ENCODE measurements around the gene PPM1F. TPM values are rescaled to one million over a fixed set of nuclear protein-coding genes. Genes with fewer than 3 reads are reported as not detected.

PPM1F gene
- total RNA-seq, 1 donor from 2014 or later: 35.6 TPM

DNA sequence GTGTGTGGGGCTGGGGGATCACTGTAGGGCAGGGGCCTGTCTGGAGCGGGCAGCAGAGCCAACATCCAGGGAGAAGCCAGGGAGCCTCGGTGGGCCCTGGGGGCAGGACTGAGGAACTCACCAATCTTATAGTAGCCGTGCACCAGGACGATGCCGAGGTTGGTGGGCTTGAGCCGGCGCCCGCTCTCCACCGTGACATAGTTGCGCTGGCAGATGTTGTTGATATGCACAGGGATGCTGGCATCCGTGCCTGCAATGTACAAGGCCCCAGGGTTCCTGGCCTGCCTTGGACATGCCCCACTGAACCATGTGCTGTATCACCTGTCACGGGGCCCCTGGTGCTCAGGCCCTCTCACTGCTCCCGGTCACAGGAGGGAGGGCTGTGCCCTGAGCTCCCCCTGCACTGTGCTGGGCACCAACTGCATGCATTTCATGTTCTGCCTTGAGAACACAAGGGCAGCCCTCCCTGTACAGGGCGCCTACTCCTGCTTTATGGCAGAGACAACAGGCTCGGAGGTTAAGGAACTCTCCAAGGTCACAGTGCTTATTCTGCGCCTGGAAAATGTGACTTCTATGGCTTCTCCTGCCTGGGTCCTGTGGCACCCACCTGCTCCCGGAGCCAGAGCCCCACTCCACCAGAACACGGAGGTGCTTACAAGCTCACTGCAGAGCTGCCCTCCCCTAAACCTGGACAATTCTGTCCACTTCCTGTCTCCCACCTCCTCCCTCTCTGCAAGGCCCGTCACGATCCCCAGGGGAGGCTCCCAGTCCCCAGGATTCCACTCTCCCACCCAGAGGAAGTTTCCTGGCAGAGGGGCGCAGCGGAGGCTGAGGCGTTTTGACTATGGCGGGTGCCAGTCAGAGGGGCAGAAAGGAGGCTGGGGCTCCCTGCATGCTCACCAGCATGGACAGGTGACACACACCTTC is 7.8 kb upstream of the PPM1F start:
- Histone ChIP-seq H3K9me3 (no peaks in the 10 kb centered on the region), H3K4me3 (no peak overlapping the region), H3K27ac (no peak overlapping the region), H3K36me3 (peaks cover 0 to 49% of the 10 kb centered on the region in 2 donors), H3K4me1 (no peaks in the 10 kb centered on the region), H3K27me3 (no peaks in the 10 kb centered on the region)
- intact Hi-C loops (cut with DNase I): no loop called here
- no peak for TF ChIP-seq CTCF (IDR thresholded peaks at IDR 0.05)
- no peak for TF ChIP-seq POLR2A (IDR thresholded peaks at IDR 0.05)
- TF ChIP-seq POLR2AphosphoS5 (IDR thresholded peaks at IDR 0.05; ENCODE audit: insufficient read depth in 1 of 2, low read depth in 1 of 2): no peak
- DNase-seq (ENCODE audit: extremely low spot score in 2 of 2): no peak

DNA sequence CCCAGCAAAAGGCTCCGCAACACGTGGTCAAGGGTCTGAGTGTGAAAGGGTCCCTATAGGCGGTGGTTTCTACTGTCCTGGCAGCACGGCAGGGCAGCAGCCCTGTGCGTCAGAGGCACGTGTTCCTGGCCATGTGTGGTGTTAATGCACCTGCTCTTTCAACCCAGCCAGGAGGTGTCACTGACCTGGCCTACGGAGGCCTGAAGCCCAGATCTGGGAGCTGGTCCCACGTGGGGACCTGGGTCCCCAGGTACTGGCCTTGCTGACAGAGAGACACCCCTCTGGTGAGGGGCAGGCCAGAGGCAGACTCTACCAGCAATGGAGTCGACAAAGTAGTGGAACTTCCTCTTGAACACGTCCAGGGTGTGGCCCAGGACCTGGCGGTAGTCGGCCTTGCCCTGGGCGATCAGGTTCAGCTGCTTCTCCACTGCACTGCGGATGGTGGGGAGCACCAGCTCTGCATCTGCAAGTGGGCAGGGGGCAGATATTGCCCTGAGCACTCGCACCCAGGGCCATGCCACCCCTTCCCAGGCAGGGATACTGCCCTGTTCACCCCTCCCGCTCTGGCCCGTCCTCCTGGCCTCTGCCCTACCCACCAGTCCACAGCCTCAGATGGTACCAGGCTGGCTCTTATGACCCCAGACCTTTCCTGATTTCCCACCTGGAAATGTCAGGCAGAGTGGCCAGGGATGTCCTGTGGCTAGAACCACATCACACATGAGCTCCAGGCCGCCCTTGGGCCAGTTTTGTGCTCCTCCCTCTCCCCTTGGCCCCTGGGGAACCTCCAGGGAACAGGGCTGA is 6.8 kb upstream of the PPM1F start:
- Histone ChIP-seq H3K9me3 (no peaks in the 10 kb centered on the region), H3K4me1 (no peaks in the 10 kb centered on the region), H3K36me3 (peaks cover 0 to 39% of the 10 kb centered on the region in 2 donors), H3K27ac (no peak overlapping the region), H3K27me3 (no peaks in the 10 kb centered on the region), H3K4me3 (no peak overlapping the region)
- intact Hi-C loops (cut with DNase I): no loop called here
- no peak for DNase-seq (ENCODE audit: extremely low spot score in 2 of 2)
- TF ChIP-seq POLR2AphosphoS5 (IDR thresholded peaks at IDR 0.05; ENCODE audit: insufficient read depth in 1 of 2, low read depth in 1 of 2): no peak
- TF ChIP-seq POLR2A (IDR thresholded peaks at IDR 0.05): no peak

DNA sequence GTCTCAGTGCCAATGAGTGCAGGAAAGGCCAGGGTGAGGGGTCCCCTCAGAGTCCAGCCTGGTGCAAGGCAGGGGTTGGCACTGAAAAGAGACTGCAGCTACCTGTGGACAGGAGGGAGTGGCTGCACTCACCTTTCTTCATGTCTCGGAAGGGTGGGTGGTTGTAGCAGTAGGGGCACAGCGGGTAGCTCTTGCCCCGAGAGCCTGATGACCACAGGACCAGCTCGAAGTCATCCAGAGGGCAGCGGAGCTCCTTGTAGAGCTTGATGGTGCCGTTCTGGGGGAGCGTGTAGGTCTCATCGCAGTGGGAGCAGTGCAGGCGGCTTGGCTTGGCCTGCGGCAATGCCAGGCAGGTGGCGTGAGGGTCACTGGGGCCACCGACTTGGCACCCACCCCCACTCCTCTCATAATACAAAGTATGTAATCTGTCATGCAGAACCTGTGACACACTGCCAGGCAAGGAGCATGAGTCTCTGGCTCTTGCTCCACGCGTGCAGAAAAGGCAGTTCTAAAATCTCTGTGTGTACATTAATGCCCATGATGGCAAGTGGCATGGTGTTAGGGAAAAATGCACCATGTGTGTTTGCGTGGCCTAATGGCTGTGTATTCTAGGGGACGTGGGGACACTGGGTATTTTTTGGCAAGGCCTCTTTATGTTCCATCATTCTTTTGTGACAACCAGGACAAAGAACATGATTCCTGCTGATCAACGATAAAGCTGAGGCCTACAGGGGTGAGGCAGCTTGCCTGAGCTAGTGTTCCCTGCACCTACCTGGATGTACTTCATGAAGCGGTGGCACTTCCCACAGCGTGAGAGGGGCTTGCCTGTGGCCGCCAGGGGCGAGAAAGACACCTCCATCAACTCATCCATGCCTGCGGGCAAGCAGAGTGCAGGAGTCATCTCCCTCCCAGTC is 6.0 kb upstream of the PPM1F start:
- Histone ChIP-seq H3K27me3 (no peaks in the 10 kb centered on the region), H3K4me1 (no peaks in the 10 kb centered on the region), H3K36me3 (peaks cover 0 to 30% of the 10 kb centered on the region in 2 donors), H3K4me3 (no peak overlapping the region), H3K9me3 (no peaks in the 10 kb centered on the region), H3K27ac (no peak overlapping the region)
- intact Hi-C loops (cut with DNase I): no loop called here
- TF ChIP-seq POLR2AphosphoS5 (IDR thresholded peaks at IDR 0.05; ENCODE audit: insufficient read depth in 1 of 2, low read depth in 1 of 2) (no peak), POLR2A (IDR thresholded peaks at IDR 0.05) (no peak), CTCF (IDR thresholded peaks at IDR 0.05) (no peak)
- DNase-seq (ENCODE audit: extremely low spot score in 2 of 2): no peak

DNA sequence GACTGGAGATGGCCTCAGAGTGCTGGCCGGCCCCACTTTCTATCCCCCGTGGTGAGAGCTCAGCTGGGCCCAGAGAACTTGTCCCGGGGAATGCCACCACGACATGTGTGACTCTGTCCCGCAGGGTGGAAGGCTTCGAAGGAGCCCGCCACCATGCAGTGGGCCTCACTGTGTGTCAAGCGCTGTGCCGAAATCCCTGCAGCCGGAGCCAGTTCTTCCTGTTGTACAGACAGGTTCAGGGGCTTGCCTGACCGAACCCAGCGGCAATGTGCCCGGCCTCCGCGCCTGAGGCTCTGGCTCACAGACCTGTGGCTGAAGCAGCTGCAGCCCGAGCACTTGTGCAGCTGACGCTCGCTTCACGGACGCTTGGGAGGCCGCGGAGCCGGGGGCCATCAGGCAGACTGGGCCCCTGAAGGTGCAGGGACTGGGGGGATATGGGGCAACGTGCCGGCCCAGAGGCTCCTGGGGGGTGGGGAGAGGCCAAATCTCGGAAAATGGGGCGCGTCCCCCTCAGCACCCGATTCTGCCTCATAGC is 650 bp downstream of the PPM1F start:
- H3K27ac ChIP-seq: peak overlapping the region; percentile 74
- peaks cover 51% of the 10 kb centered on the region for H3K4me1 ChIP-seq
- H3K36me3 ChIP-seq: no peaks in the 10 kb centered on the region
- H3K9me3 ChIP-seq: no peaks in the 10 kb centered on the region
- DNase-seq (ENCODE audit: extremely low spot score in 2 of 2): no peak
- intact Hi-C loops (cut with DNase I): loop anchor here (2.0 kb wide), 1 partner anchor 13 kb away; no protein-coding TSS in a partner anchor
- H3K27me3 ChIP-seq: no peaks in the 10 kb centered on the region
- TF ChIP-seq POLR2A (IDR thresholded peaks at IDR 0.05): no peak
- TF ChIP-seq POLR2AphosphoS5 (IDR thresholded peaks at IDR 0.05; ENCODE audit: insufficient read depth in 1 of 2, low read depth in 1 of 2): peak in 1 of 2 donors; percentile 28
- H3K4me3 ChIP-seq: peak overlapping the region; percentile 66 to 85

DNA sequence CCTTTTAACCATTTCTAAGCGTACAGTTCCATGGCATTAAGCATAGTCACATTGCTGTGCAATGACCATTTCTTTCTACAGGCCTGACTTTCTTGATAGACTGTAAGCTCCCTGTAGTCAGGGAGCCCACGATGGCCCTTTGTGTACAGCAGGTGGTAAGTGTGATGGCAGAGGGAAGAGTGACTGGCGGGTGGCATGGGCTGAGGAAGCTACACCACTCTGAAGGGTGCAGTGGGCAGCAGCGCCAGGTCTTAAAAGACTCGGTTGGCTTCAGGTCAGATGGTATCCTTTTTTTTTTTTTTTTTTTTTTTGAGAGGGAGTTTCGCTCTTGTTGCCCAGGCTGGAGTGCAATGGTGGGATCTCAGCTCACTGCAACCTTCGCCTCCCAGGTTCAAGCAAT is 1.6 kb downstream of the PPM1F start:
- no peak for TF ChIP-seq CTCF (IDR thresholded peaks at IDR 0.05)
- TF ChIP-seq POLR2AphosphoS5 (IDR thresholded peaks at IDR 0.05; ENCODE audit: insufficient read depth in 1 of 2, low read depth in 1 of 2): no peak
- TF ChIP-seq POLR2A (IDR thresholded peaks at IDR 0.05): no peak
- no peak overlapping the region for H3K27ac ChIP-seq

More for the DNA sequence above, 1.6 kb downstream of the PPM1F start:
- no peaks in the 10 kb centered on the region for H3K9me3 ChIP-seq
- no peak for DNase-seq (ENCODE audit: extremely low spot score in 2 of 2)
- no peak overlapping the region for H3K4me3 ChIP-seq
- H3K27me3 ChIP-seq: no peaks in the 10 kb centered on the region
- H3K4me1 ChIP-seq: peaks cover 60% of the 10 kb centered on the region
- H3K36me3 ChIP-seq: peaks cover 0 to under 1% of the 10 kb centered on the region in 2 donors
- intact Hi-C loops (cut with DNase I): no loop called here
